K562 (cell line): Measurements from ENCODE around the gene SPON1. TPM values are rescaled to one million over a fixed set of nuclear protein-coding genes. Genes with fewer than 3 reads are reported as not detected.

ENCODE experiments used
- ATAC-seq: fragments of 200-7000 bp; cut with Tn5 transposase; 3 replicates; pipeline ENCODE4 v1.9.1; 2020; ENCODE audit warnings: moderate library complexity
- BruUV-seq: library from RNA; stranded (reverse); fragments of 400-500 nt; replicated peaks from 2 replicates; lab custom pipeline; 2021; lab: Mats Ljungman, UMichigan
- CTCF ChIA-PET: fragments of 300-600 bp; formaldehyde crosslinking; extraction: SDS; loops from one replicate; lab custom pipeline; 2021; ENCODE audit warnings: low intra/inter-chr PET ratio; lab: Yijun Ruan, JAX
- POLR2A ChIA-PET: fragments of 300-600, 350-650 bp; sonication (Branson Sonifier 250); formaldehyde crosslinking; extraction: SDS; loops from one replicate; lab custom pipeline; 2021; ENCODE audit warnings: antibody characterized with exemption, inconsistent platforms; lab: Yijun Ruan, JAX
- DNase-seq, 4 experiments: peaks; one replicate each; pipeline versions ENCODE4 v3.0.0 to v3.0.0-alpha.2; 2011 to 2018; ENCODE audit warnings: low spot score in 3 of 4, mixed read lengths in 3 of 4; ENCODE audit errors: extremely low read depth in 1 of 4
- FAIRE-seq: peaks from 2 replicates; lab custom pipeline; 2011; peaks lifted over from hg19 to GRCh38; lab: Jason Lieb, UNC
- H2AFZ ChIP-seq: 2 replicates; pipeline ENCODE4 v1.6.0; 2011; ENCODE audit warnings: low read depth, low read length, control low read depth, inconsistent platforms
- H3K27ac ChIP-seq: fragments of 200-600 bp; 3 replicates; pipeline ENCODE4 v1.8.0; 2011; ENCODE audit warnings: low read depth, mild to moderate bottlenecking, control low read depth, inconsistent platforms, low read length, moderate library complexity, mixed read lengths; ENCODE audit errors: extremely low read depth
- H3K27me3 ChIP-seq, 2 experiments: fragments of 300-600 bp in 1 of 2; 2 replicates in 1 of 2; 3 replicates in 1 of 2; pipeline versions ENCODE4 v1.6.0 to v1.8.0; 2011; ENCODE audit warnings: inconsistent platforms in 2 of 2, low read length in 2 of 2, mild to moderate bottlenecking in 1 of 2, mixed read lengths in 1 of 2, moderate library complexity in 1 of 2; ENCODE audit not compliant: control insufficient read depth in 2 of 2, insufficient read depth in 2 of 2
- H3K36me3 ChIP-seq: fragments of 300-600 bp; 3 replicates; pipeline ENCODE4 v1.8.0; 2011; ENCODE audit warnings: mild to moderate bottlenecking, low read length, inconsistent platforms; ENCODE audit not compliant: control insufficient read depth, insufficient read depth
- H3K4me1 ChIP-seq, 2 experiments: fragments of 200-600 bp in 1 of 2; replicated peaks in 1 of 2; 2 replicates in 1 of 2; 3 replicates in 1 of 2; pipeline versions ENCODE4 v1.5.1 to v1.8.0; 2011; ENCODE audit warnings: inconsistent platforms in 2 of 2, low read length in 2 of 2, mild to moderate bottlenecking in 1 of 2, mixed read lengths in 1 of 2, moderate library complexity in 1 of 2; ENCODE audit not compliant: control insufficient read depth in 2 of 2, insufficient read depth in 2 of 2
- H3K4me2 ChIP-seq: 2 replicates; pipeline ENCODE4 v1.6.1; 2011; ENCODE audit warnings: low read length, control low read depth, inconsistent platforms, mixed read lengths; ENCODE audit not compliant: insufficient read depth
- H3K4me3 ChIP-seq: fragments of 200-600 bp; sonication (generic), shearing (Covaris generic); 2 replicates; pipeline ENCODE4 v1.5.1; 2016; ENCODE audit warnings: control low read depth, inconsistent platforms
- H3K79me2 ChIP-seq: fragments of 200-600 bp; 3 replicates; pipeline ENCODE4 v1.8.0; 2011; ENCODE audit warnings: low read length, inconsistent platforms; ENCODE audit not compliant: control insufficient read depth, insufficient read depth
- H3K9ac ChIP-seq, 2 experiments: 2 replicates each; pipeline versions ENCODE4 v1.6.0 to v1.6.1; 2011; ENCODE audit warnings: low read depth in 2 of 2, low read length in 2 of 2, control low read depth in 1 of 2, inconsistent platforms in 1 of 2, mild to moderate bottlenecking in 1 of 2, mixed read lengths in 1 of 2; ENCODE audit not compliant: insufficient read depth in 1 of 2
- H3K9me1 ChIP-seq: one replicate; pipeline ENCODE4 v1.6.0; 2011; ENCODE audit warnings: inconsistent platforms, mild to moderate bottlenecking, low read length, moderate library complexity; ENCODE audit not compliant: control insufficient read depth, insufficient read depth
- H3K9me3 ChIP-seq: replicated peaks from 2 replicates; pipeline ENCODE4 v1.5.1; 2011; ENCODE audit warnings: low read depth, low read length, inconsistent platforms; ENCODE audit not compliant: control insufficient read depth, insufficient read depth
- H4K20me1 ChIP-seq: replicated peaks from 2 replicates; pipeline ENCODE4 v1.6.1; 2011; ENCODE audit warnings: low read length, inconsistent platforms, mixed read lengths; ENCODE audit not compliant: control insufficient read depth, insufficient read depth
- CXXC5 ChIP-seq: fragments of 250-450 bp; sonication (Bioruptor Pico); IDR thresholded peaks from 2 replicates; pipeline ENCODE4 v1.8.0; 2022; ENCODE audit warnings: inconsistent platforms, mild to moderate bottlenecking, moderate library complexity
- EHMT2 ChIP-seq: fragments of 450-650 bp; IDR thresholded peaks from 2 replicates; pipeline ENCODE4 v1.6.1; 2018; ENCODE audit warnings: antibody characterized with exemption
- NCOA4 ChIP-seq: fragments of 450-650 bp; IDR thresholded peaks from 2 replicates; pipeline ENCODE4 v1.6.1; 2018; ENCODE audit warnings: mild to moderate bottlenecking; ENCODE audit not compliant: partially characterized antibody
- NONO ChIP-seq, 2 experiments: fragments of 200-400 bp in 1 of 2; fragments of 450-650 bp in 1 of 2; formaldehyde crosslinking in 1 of 2; IDR thresholded peaks; 2 replicates each; pipeline ENCODE4 v1.6.1; 2017; ENCODE audit warnings: low read depth in 2 of 2, mild to moderate bottlenecking in 2 of 2, moderate library complexity in 2 of 2, low read length in 1 of 2
- SMAD1 ChIP-seq: fragments of 150-350 bp; IDR thresholded peaks from 2 replicates; pipeline ENCODE4 v1.6.1; 2014; ENCODE audit warnings: low read length, low read depth; ENCODE audit not compliant: partially characterized antibody
- SRF ChIP-seq, 2 experiments: fragments of 250-450, 450-650 bp in 1 of 2; sonication (Bioruptor Pico) in 1 of 2; sonication (generic) in 1 of 2; formaldehyde crosslinking; IDR thresholded peaks; 2 replicates each; pipeline versions ENCODE4 v1.5.0 to v1.5.1; 2020 to 2022; ENCODE audit warnings: mild to moderate bottlenecking in 1 of 2, missing genetic modification reagents in 1 of 2
- TRIM24 ChIP-seq, 2 experiments: fragments of 450-650 bp; IDR thresholded peaks; 2 replicates each; pipeline ENCODE4 v1.6.1; 2016
- ZNF143 ChIP-seq: sonication (generic); formaldehyde crosslinking; IDR thresholded peaks from 2 replicates; pipeline ENCODE4 v1.9.0; 2022; ENCODE audit warnings: mild to moderate bottlenecking, missing genetic modification reagents
- ZNF224 ChIP-seq: sonication (generic); formaldehyde crosslinking; IDR thresholded peaks from 2 replicates; pipeline ENCODE4 v1.8.0; 2022; ENCODE audit warnings: mild to moderate bottlenecking, missing genetic modification reagents
- ZNF347 ChIP-seq: fragments of 450-650 bp; formaldehyde crosslinking; IDR thresholded peaks from 2 replicates; pipeline ENCODE4 v1.4.0; 2020; ENCODE audit warnings: low read depth, mild to moderate bottlenecking, moderate library complexity
- ZNF551 ChIP-seq: fragments of 250-450 bp; sonication (Bioruptor Pico); IDR thresholded peaks from 2 replicates; pipeline ENCODE4 v1.5.0; 2021; ENCODE audit warnings: mild to moderate bottlenecking, moderate library complexity
- whole genome bisulfite sequencing: fragments of 100-300 bp; shearing (Covaris generic); methylation state at CpG from one replicate; pipeline ENCODE4 v1.1.6; 2016; ENCODE audit warnings: low coverage, mixed read lengths; ENCODE audit not compliant: insufficient coverage; ENCODE audit errors: missing lambda C conversion rate; 5-methylcytosine and 5-hydroxymethylcytosine counted together
- in situ Hi-C: fragments of 300-500 bp; cut with MboI; formaldehyde crosslinking; loops from 4 replicates; pipeline ENCODE4 v1.15.0; 2018; ENCODE audit warnings: inconsistent platforms, mixed read lengths
- intact Hi-C: fragments of 100-400 bp; cut with micrococcal nuclease; formaldehyde crosslinking; loops from 2 replicates; pipeline ENCODE4 v1.14.2; 2022
- polyA plus RNA-seq, 8 experiments: library from polyadenylated mRNA; depleted of rRNA in 4 of 8; stranded (reverse) in 5 of 8; unstranded in 3 of 8; fragments of >200 nt; fragmentation: Nextera tagmentation in 2 of 8; fragmentation: Illumina TruSeq in 1 of 8; extraction: Ambion mirVana in 2 of 8; extraction: Trizol in 1 of 8; gene quantifications; 2 replicates each; pipeline versions ENCODE4 v1.2.1 to v1.2.3, GENCODE V29; 2011 to 2014; ENCODE audit warnings: inconsistent platforms in 1 of 8, missing spikeins in 1 of 8
- total RNA-seq, 7 experiments: library from RNA; depleted of rRNA in 6 of 7; stranded (reverse); fragments of >200 nt in 6 of 7; fragmentation: Illumina TruSeq in 2 of 7; extraction: Trizol in 2 of 7; gene quantifications; 2 replicates each; pipeline versions ENCODE4 v1.2.1 to v1.2.3, GENCODE V29; 2011 to 2021; ENCODE audit warnings: low replicate concordance in 1 of 7
- TF ChIP-seq, protein P1 (sequence below): conservative IDR thresholded peaks from 2 replicates; pipeline ENCODE4 v1.6.1; 2011; ENCODE audit warnings: low read depth, mild to moderate bottlenecking, low read length; ENCODE audit not compliant: control insufficient read depth
- TF ChIP-seq, protein P2 (sequence below): fragments of 250-450 bp; sonication (Bioruptor Pico); IDR thresholded peaks from 2 replicates; pipeline ENCODE4 v1.5.0; 2020; ENCODE audit warnings: mild to moderate bottlenecking
- TF ChIP-seq, protein P3 (sequence below): fragments of 250-450 bp; sonication (Bioruptor Pico); IDR thresholded peaks from 2 replicates; pipeline ENCODE4 v1.4.0; 2020

Gene SPON1
- total and polyA plus RNA-seq, 9 of the 15 experiments (the other 6 are each of a cell fraction or from before 2014, with no cell fraction given): 0.04 to 0.06 TPM; not detected in 7

DNA sequence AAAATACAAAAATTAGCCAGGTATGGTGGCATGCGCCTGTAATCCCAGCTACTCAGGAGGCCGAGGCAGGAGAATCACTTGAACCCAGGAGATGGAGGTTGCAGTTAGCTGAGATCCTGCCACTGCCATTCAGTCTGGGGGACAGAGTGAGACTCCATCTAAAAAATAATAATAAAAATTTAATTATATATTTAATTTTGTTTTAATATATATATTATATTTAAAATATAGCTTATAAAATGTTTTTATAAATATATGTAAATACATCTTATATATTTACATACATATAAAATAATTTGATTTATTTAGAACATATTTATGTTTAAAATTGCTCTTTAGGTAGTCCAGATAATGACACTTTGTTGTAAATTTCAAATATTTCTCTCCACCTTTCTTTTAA is 82.9 kb downstream of the SPON1 start:
- intact Hi-C loops (no loop called here), in situ Hi-C loops (no loop called here)
- Histone ChIP-seq H2AFZ (no peak overlapping the region), H3K4me1 (no peaks in the 10 kb centered on the region), H3K9me3 (no peaks in the 10 kb centered on the region), H3K27me3 (no peaks in the 10 kb centered on the region), H4K20me1 (no peaks in the 10 kb centered on the region; the same call in 1 of the 2 replicates), H3K79me2 (no peaks in the 10 kb centered on the region), H3K9ac (no peak overlapping the region), H3K27ac (no peak overlapping the region), H3K4me2 (no peak overlapping the region), H3K36me3 (no peaks in the 10 kb centered on the region), H3K9me1 (no peaks in the 10 kb centered on the region), H3K4me3 (no peak overlapping the region)
- DNase-seq (no peak), ATAC-seq (no peak), FAIRE-seq (no peak)
- POLR2A ChIA-PET: interaction anchor here (0.5 kb wide), 1 partner anchor 83 kb away, joined by 4 read pairs; the partner anchor contains the start of gene SPON1
- BruUV-seq: no TSS peak
- 3% methylated on average over 2 of the region's 2 CpGs for WGBS
- CTCF ChIA-PET: no interaction called here
- TF ChIP-seq ZNF143 (CRISPR knock-in tag) (no peak), ZNF551 (CRISPR knock-in tag) (no peak), TRIM24 (IDR thresholded peaks at IDR 0.05) (no peak), SRF (CRISPR knock-in tag; IDR thresholded peaks at IDR 0.05) (no peak), ZNF347 (no peak), ZNF224 (no peak), NCOA4 (no peak), EHMT2 (no peak), SMAD1 (no peak), NONO (IDR thresholded peaks at IDR 0.05; ENCODE audit: low read depth in 2 of 2, low read length in 1 of 2) (no peak), CXXC5 (CRISPR knock-in tag) (no peak)
- TF ChIP-seq, protein P1, sequence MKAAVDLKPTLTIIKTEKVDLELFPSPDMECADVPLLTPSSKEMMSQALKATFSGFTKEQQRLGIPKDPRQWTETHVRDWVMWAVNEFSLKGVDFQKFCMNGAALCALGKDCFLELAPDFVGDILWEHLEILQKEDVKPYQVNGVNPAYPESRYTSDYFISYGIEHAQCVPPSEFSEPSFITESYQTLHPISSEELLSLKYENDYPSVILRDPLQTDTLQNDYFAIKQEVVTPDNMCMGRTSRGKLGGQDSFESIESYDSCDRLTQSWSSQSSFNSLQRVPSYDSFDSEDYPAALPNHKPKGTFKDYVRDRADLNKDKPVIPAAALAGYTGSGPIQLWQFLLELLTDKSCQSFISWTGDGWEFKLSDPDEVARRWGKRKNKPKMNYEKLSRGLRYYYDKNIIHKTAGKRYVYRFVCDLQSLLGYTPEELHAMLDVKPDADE: no peak
- TF ChIP-seq, protein P2, sequence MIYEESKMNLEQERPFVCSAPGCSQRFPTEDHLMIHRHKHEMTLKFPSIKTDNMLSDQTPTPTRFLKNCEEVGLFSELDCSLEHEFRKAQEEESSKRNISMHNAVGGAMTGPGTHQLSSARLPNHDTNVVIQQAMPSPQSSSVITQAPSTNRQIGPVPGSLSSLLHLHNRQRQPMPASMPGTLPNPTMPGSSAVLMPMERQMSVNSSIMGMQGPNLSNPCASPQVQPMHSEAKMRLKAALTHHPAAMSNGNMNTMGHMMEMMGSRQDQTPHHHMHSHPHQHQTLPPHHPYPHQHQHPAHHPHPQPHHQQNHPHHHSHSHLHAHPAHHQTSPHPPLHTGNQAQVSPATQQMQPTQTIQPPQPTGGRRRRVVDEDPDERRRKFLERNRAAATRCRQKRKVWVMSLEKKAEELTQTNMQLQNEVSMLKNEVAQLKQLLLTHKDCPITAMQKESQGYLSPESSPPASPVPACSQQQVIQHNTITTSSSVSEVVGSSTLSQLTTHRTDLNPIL (CRISPR knock-in tag): no peak
- TF ChIP-seq, protein P3, sequence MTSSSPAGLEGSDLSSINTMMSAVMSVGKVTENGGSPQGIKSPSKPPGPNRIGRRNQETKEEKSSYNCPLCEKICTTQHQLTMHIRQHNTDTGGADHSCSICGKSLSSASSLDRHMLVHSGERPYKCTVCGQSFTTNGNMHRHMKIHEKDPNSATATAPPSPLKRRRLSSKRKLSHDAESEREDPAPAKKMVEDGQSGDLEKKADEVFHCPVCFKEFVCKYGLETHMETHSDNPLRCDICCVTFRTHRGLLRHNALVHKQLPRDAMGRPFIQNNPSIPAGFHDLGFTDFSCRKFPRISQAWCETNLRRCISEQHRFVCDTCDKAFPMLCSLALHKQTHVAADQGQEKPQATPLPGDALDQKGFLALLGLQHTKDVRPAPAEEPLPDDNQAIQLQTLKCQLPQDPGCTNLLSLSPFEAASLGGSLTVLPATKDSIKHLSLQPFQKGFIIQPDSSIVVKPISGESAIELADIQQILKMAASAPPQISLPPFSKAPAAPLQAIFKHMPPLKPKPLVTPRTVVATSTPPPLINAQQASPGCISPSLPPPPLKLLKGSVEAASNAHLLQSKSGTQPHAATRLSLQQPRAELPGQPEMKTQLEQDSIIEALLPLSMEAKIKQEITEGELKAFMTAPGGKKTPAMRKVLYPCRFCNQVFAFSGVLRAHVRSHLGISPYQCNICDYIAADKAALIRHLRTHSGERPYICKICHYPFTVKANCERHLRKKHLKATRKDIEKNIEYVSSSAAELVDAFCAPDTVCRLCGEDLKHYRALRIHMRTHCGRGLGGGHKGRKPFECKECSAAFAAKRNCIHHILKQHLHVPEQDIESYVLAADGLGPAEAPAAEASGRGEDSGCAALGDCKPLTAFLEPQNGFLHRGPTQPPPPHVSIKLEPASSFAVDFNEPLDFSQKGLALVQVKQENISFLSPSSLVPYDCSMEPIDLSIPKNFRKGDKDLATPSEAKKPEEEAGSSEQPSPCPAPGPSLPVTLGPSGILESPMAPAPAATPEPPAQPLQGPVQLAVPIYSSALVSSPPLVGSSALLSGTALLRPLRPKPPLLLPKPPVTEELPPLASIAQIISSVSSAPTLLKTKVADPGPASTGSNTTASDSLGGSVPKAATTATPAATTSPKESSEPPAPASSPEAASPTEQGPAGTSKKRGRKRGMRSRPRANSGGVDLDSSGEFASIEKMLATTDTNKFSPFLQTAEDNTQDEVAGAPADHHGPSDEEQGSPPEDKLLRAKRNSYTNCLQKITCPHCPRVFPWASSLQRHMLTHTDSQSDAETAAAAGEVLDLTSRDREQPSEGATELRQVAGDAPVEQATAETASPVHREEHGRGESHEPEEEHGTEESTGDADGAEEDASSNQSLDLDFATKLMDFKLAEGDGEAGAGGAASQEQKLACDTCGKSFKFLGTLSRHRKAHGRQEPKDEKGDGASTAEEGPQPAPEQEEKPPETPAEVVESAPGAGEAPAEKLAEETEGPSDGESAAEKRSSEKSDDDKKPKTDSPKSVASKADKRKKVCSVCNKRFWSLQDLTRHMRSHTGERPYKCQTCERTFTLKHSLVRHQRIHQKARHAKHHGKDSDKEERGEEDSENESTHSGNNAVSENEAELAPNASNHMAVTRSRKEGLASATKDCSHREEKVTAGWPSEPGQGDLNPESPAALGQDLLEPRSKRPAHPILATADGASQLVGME (CRISPR knock-in tag): no peak
